Measurements from ENCODE around the gene NKAIN1.

DNA sequence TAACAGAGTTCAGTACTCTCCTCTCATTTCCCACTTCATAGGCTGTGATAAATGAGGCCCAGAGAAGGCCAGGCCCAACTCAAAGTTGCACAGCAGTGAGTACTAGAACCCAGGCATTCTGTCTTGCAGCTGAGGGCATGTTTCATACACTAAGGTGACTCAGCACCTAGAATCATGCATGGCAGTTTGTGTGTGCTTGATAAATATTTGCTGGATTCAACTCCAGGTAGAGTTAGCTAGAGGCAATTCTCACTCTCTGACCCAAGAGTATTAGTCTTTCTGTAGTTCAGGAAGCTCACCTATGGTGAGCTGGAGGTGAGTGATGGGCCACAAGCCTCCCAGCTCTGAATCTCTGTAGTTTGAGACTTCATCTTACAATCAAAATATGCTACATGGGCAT lies 10.7 kb downstream of the NKAIN1 start:
- TF ChIP-seq, protein P1, sequence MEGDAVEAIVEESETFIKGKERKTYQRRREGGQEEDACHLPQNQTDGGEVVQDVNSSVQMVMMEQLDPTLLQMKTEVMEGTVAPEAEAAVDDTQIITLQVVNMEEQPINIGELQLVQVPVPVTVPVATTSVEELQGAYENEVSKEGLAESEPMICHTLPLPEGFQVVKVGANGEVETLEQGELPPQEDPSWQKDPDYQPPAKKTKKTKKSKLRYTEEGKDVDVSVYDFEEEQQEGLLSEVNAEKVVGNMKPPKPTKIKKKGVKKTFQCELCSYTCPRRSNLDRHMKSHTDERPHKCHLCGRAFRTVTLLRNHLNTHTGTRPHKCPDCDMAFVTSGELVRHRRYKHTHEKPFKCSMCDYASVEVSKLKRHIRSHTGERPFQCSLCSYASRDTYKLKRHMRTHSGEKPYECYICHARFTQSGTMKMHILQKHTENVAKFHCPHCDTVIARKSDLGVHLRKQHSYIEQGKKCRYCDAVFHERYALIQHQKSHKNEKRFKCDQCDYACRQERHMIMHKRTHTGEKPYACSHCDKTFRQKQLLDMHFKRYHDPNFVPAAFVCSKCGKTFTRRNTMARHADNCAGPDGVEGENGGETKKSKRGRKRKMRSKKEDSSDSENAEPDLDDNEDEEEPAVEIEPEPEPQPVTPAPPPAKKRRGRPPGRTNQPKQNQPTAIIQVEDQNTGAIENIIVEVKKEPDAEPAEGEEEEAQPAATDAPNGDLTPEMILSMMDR (IDR thresholded peaks at IDR 0.05; ENCODE audit: low read depth, low read length, poor library complexity, severe bottlenecking), result no peak
- no peak for TF ChIP-seq EZH2phosphoT487 (IDR thresholded peaks at IDR 0.05; ENCODE audit: borderline replicate concordance, low read length)

Data from DOHH2 (cell line).